ENCODE measurements around the gene INHBB. TPM values are rescaled to one million over a fixed set of nuclear protein-coding genes. Genes with fewer than 3 reads are reported as not detected.
A peak's percentile ranks its signal among the peaks of the same experiment; 100 is the strongest.

Gene INHBB
- total and polyA plus RNA-seq, 9 of the 15 experiments (the other 6 are each of a cell fraction or from before 2014, with no cell fraction given) = not detected

DNA sequence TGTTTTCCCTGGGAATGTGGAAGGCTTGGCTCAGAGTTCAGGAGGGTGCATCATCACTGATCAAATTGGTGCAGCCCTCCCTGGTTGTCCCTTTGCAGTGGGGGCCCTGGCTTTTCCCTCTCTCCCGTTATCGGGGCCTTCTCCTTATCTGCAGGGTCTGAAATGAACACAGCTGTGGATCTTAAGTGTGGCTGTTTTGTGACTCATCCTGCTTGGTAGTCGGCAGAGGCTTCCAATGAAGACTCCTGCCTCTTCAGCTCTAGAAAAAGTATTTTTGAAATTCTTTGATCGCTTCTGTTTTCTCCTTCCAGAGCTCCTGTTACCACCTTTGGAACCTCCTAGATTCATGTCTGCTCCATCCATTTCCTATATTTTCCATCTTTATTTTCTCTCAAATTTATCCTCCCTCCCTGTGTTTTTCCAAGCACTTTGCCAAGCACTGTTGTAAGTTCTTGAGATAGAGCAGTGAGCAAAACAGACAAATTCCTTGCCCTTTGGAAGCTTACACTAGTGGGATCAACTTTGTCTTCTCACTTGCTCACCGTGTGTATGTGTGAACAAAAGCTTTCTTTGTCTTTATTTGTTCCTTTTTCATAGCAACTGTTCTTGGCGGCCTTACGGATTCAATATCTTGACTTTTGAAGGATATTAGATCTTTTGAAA, 47.6 kb upstream of the INHBB start (continued):
- TF ChIP-seq TRIM24 (IDR thresholded peaks at IDR 0.05) (peak; percentile 37 to 46; a peak in 3 of 4 replicates), FOXK2 (conservative IDR thresholded peaks at IDR 0.05 in 1 of 2, IDR thresholded peaks at IDR 0.05 in 1 of 2; ENCODE audit: low read depth in 2 of 2) (no peak), STAG1 (CRISPR knock-in tag; IDR thresholded peaks at IDR 0.05; ENCODE audit: borderline replicate concordance) (no peak), MYNN (IDR thresholded peaks at IDR 0.05) (0 out of 2 replicates have a peak, but pooled peaks have one; percentile 21), MYNN (CRISPR knock-in tag; IDR thresholded peaks at IDR 0.05) (no peak), HDAC1 (IDR thresholded peaks at IDR 0.05) (peak in 1 of 2 experiments; percentile 37; a peak in 1 of 4 replicates), ZSCAN32 (CRISPR knock-in tag; IDR thresholded peaks at IDR 0.05) (peak; percentile 82; the same call in 1 of the 2 replicates), HNRNPL (IDR thresholded peaks at IDR 0.05; ENCODE audit: low read depth, low read length) (no peak), RCOR1 (IDR thresholded peaks at IDR 0.05; ENCODE audit: borderline replicate concordance in 1 of 2, low read depth in 2 of 2, low read length in 2 of 2) (peak in 1 of 2 experiments; percentile 25; a peak in 1 of 4 replicates), RBM34 (IDR thresholded peaks at IDR 0.05; ENCODE audit: borderline replicate concordance, insufficient read depth, low read length) (no peak), ZBTB8A (IDR thresholded peaks at IDR 0.05; ENCODE audit: partially characterized antibody) (no peak), DDX20 (tag; IDR thresholded peaks at IDR 0.05; ENCODE audit: low read depth) (no peak)
- TF ChIP-seq, protein P1, sequence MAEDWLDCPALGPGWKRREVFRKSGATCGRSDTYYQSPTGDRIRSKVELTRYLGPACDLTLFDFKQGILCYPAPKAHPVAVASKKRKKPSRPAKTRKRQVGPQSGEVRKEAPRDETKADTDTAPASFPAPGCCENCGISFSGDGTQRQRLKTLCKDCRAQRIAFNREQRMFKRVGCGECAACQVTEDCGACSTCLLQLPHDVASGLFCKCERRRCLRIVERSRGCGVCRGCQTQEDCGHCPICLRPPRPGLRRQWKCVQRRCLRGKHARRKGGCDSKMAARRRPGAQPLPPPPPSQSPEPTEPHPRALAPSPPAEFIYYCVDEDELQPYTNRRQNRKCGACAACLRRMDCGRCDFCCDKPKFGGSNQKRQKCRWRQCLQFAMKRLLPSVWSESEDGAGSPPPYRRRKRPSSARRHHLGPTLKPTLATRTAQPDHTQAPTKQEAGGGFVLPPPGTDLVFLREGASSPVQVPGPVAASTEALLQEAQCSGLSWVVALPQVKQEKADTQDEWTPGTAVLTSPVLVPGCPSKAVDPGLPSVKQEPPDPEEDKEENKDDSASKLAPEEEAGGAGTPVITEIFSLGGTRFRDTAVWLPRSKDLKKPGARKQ (CRISPR knock-in tag; IDR thresholded peaks at IDR 0.05) = no peak
- TF ChIP-seq, protein P2, sequence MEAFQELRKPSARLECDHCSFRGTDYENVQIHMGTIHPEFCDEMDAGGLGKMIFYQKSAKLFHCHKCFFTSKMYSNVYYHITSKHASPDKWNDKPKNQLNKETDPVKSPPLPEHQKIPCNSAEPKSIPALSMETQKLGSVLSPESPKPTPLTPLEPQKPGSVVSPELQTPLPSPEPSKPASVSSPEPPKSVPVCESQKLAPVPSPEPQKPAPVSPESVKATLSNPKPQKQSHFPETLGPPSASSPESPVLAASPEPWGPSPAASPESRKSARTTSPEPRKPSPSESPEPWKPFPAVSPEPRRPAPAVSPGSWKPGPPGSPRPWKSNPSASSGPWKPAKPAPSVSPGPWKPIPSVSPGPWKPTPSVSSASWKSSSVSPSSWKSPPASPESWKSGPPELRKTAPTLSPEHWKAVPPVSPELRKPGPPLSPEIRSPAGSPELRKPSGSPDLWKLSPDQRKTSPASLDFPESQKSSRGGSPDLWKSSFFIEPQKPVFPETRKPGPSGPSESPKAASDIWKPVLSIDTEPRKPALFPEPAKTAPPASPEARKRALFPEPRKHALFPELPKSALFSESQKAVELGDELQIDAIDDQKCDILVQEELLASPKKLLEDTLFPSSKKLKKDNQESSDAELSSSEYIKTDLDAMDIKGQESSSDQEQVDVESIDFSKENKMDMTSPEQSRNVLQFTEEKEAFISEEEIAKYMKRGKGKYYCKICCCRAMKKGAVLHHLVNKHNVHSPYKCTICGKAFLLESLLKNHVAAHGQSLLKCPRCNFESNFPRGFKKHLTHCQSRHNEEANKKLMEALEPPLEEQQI (IDR thresholded peaks at IDR 0.05) = no peak
- TF ChIP-seq, protein P3, sequence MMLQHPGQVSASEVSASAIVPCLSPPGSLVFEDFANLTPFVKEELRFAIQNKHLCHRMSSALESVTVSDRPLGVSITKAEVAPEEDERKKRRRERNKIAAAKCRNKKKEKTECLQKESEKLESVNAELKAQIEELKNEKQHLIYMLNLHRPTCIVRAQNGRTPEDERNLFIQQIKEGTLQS (IDR thresholded peaks at IDR 0.05) = peak; percentile 77
- TF ChIP-seq, protein P3 (CRISPR knock-in tag; conservative IDR thresholded peaks at IDR 0.05) = no peak
- TF ChIP-seq, protein P4, sequence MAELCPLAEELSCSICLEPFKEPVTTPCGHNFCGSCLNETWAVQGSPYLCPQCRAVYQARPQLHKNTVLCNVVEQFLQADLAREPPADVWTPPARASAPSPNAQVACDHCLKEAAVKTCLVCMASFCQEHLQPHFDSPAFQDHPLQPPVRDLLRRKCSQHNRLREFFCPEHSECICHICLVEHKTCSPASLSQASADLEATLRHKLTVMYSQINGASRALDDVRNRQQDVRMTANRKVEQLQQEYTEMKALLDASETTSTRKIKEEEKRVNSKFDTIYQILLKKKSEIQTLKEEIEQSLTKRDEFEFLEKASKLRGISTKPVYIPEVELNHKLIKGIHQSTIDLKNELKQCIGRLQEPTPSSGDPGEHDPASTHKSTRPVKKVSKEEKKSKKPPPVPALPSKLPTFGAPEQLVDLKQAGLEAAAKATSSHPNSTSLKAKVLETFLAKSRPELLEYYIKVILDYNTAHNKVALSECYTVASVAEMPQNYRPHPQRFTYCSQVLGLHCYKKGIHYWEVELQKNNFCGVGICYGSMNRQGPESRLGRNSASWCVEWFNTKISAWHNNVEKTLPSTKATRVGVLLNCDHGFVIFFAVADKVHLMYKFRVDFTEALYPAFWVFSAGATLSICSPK (IDR thresholded peaks at IDR 0.05; ENCODE audit: borderline replicate concordance) = no peak
- TF ChIP-seq, protein P5, sequence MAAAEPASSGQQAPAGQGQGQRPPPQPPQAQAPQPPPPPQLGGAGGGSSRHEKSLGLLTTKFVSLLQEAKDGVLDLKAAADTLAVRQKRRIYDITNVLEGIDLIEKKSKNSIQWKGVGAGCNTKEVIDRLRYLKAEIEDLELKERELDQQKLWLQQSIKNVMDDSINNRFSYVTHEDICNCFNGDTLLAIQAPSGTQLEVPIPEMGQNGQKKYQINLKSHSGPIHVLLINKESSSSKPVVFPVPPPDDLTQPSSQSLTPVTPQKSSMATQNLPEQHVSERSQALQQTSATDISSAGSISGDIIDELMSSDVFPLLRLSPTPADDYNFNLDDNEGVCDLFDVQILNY (CRISPR knock-in tag; IDR thresholded peaks at IDR 0.05) = no peak

Data from K562 (cell line).